GM18498 (cell line): Measurements from ENCODE around the gene ADAP1.

ENCODE experiments used
- ATAC-seq: cut with Tn5 transposase; IDR thresholded peaks from one replicate; pipeline ENCODE4 v1.9.1; 2021; ENCODE audit warnings: mild to moderate bottlenecking, moderate library complexity; ENCODE audit not compliant: unreplicated experiment

ADAP1 gene

DNA sequence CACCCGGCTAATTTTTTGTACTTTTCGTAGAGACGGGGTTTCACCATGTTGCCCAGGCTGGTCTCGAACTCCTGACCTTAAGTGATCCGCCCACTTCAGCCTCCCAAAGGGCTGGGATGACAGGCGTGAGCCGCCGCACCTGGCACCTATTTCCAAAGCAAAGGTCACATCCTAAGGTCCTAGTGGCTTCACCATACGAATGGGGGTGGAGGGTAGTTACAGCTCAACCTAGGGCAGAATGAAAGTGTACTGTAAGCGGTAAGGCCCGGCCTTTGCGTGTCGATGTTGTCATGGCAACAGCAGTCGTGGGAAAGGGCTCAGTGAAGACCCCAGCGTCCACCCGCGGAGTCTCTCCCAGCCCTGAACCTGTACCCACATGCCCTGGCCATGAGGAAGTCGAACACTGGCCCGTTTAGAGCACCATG is 22.4 kb upstream of the ADAP1 start:
- no peak for ATAC-seq

DNA sequence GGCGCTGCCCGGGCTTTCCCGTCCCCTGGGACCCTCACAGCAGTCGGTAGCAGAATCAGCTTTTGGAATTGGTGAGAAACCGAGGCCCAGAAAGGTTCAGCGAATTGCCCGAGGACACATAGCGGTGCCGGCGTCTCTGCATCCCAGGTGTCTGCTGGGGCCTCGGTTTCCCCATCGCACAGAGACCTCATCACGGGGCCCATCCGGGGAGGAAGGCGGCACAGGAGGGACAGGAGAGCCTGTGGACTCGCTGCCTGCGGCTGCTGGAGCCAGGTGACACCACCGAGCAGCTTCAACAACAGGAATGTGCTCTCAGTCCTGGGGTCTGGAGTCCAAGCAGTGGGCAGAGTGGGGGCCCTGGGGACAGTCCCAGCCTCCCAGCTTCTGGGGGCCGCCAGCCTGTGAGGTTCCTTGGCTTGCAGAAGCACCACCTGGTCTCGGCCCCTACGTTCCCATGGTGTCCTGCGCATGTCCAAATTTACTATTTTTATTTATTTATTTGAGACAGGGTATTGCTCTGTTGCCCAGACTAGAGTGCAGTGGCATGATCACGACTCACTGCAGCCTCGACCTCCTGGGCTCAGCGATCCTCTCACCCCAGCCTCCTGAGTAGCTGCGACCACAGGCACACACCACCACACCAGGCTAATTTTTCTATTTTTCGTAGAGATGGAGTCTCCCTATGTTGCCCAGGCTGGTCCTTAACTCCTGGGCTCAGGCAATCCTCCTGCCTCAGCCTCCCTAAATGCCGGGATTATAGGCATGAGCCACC is 21.4 kb upstream of the ADAP1 start:
- ATAC-seq: no peak

DNA sequence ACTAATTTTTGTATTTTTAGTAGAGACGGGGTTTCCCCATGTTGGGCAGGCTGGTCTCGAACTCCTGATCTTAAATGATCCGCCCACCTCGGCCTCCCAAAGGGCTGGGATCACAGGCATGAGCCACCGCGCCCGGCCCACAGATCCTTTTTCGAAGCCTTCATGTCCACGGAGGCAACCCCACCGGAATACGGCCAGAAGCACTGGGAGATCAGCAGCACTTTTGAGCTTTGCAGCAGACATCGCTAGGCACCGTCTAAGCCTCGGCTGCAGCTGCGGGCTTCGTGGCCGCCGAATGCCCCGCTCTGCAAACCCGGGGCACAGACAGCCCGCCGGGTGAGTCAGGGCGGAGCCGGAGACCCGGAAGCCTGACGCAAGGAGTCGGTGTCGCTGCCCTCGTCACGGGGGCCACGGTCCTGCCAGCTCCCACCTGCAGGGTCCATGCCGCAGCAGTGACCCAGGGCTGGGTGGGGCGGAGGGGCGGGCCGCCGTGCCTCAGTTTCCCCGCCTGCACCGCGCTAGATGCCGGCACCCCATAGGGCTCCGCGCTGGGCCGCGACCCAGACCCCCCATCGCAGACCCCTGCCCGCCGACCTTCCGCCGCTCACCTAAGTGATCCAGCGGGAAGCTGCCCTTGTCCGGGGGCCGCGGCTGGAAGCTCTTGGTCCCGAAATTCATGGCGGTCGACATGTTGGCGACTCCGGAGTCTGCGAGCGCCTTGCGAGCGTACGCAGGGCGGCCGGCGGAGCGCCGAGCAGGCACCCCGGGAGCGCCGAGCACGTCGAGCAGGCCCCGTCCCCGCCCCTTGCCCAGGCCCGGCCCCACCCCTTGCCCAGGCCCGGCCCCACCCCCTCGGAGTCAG is 20.6 kb upstream of the ADAP1 start, which contains the start of gene COX19:
TSS of gene COX19 (minus strand) at position 730 of the 862 bp plus-strand sequence. CDS start at position 690, 40 bp downstream.
- peak; percentile 81 for ATAC-seq

DNA sequence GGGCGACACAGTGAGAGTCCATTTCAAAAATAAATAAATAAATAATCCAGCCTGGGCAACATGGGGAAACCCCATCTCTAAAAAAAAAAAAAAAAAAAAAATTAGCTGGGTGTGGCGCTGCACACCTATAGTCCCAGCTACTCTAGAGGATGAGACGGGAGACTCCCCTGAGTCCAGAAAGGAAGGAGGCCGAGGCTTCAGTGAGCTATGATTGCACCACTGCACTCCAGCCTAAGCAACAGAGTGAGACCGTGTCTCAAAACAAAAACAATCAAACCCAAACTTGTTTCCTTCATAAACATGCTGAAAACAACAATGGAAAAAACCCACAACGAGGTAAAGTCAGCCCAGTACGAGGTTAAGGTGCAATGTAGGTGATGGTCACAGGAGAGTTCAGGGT is 19.7 kb upstream of the ADAP1 start:
- no peak for ATAC-seq

DNA sequence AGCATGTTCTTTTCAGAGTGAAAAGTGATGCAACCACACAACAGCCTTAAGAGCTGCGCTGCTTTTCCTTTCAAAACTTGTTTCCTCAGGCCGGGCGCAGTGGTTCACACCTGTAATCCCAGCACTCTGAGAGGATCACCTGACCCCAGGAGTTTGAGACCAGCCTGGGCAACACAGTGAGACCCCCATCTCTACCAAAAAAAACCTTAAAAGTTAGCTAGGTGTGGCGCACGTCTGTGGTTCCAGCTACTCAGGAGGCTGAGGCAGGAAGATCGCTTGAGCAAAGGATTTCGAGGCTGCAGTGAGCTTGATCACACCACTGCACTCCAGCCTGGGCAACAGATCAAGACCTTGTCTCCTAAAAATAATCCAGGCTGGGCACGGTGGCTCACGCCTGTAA is 18.8 kb upstream of the ADAP1 start:
- ATAC-seq: no peak

DNA sequence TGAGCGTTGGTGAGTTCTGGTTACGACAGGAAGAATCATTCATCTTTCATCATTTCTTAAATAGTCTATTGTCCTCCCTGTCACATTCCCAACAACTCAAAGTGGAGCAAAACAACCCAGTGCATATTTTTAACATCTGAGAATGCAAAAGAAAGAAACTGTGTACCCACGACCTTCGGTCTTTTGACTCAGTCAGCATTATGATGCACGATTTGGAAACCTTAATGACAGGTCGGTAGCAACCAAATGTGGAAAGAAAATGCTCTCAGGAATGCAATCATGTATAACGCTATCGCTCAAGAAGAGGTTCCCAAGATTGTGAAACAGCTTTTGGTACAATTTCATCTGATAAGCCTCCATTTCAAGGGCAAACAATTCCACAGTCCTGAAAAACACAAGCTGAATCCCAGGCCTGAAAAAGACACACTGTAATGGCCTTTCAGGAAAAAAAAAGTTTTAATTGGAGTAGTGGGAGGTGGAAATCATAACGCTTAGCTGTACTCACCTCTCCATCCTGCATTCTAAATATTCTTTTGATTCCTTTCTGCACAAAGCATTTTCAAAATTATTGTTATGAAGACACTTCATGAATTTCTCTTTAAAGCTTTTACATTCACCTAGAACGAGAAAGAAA is 18.3 kb upstream of the ADAP1 start:
- no peak for ATAC-seq

DNA sequence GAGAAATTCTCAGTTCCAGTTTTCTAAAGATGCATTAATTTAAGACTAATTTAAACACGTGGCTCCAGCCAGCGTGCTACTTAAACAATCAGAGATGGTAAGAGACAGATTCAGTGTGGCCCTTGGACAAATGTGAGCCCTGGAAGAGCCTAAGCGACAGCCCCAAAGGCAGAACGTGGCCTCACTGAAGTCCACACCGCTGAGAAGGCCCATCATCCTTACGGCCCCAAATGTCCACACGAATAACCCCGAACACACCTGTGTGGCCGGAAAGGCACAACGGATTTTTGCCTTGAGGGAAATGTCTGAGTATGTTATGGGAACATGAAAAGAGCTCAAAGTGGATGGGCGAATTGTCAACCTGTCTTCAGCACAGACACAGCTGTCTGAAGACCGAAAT is 17.6 kb upstream of the ADAP1 start:
- ATAC-seq: no peak

DNA sequence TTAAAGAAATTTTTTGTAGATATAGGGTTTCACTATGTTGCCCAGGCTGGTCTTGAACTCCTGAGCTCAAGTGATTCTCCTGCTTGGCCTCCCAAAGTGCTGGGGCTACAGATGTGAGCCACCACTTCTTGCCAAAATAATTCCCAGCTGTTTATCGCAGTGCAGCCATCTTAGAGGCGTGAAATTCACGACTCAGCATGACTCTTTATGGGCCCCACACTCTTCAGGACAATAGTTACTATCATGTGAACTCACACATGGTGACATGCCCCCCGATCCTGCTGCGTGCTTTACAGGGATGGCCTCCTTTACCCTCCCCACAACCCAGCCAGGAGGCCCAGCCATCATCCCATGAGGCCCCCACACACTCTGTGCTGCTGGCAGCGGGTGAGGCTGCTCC is 16.3 kb upstream of the ADAP1 start:
- ATAC-seq: no peak

DNA sequence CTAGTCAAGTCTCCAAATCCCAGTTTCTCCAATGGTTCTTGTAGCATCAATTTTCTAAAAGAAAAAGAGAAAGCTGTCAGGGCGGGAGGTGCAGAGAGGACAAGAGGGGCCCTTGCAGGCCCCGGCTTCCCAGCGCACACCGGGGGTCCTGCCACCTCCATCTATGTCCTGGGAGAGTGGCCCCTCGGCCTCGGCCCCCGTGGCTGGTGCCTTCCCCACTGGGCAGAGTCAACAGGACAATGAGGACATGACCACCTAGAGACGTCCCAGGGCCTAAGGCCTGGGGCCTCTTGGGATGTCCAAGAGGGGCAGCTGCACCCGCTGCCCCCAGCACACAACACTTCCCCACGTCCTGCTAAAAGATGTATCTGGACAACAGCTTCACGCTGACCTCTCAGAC is 14.9 kb upstream of the ADAP1 start:
- ATAC-seq: no peak

DNA sequence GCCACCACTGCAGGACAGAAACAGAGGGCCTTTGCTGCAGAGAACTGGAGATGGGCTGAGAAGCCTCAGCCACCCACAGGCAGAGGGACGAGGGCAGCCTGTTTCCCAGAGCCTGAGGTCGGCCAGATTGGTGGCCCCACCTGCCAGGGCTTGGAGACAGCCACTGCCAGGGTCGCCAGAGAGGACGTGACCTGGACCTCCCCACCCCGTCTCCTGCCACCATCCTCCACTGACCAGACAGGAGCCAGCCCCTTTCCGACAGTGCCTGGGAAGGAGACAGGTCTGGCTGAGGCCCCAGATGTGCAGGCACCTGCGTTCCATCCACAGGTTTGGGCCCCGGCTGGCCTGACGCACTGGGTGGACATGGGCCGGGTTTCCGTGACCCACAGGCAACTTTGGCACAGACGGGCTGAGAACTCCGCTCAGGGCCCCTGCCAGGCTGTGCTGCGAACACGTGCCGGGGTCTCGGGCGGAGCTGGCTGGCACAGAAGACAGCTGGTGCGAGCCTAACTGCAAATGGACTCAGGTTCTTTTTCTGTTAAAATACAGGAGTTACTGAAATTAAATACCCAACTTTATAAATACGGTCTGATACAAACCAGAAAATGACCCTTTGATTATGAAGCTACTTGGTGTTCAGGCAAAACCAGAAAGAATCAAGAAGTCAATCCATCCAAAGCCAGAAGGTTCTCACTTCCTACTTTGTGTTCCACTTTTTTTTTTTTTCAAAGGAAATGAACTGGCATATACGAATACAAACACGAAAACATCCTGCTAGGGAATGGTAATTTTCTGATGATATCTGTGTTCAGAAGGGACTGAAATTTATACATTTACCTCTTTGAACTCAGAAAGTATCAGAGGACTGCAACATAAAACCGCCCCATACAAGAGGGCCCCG is 14.0 kb upstream of the ADAP1 start:
- ATAC-seq: no peak

DNA sequence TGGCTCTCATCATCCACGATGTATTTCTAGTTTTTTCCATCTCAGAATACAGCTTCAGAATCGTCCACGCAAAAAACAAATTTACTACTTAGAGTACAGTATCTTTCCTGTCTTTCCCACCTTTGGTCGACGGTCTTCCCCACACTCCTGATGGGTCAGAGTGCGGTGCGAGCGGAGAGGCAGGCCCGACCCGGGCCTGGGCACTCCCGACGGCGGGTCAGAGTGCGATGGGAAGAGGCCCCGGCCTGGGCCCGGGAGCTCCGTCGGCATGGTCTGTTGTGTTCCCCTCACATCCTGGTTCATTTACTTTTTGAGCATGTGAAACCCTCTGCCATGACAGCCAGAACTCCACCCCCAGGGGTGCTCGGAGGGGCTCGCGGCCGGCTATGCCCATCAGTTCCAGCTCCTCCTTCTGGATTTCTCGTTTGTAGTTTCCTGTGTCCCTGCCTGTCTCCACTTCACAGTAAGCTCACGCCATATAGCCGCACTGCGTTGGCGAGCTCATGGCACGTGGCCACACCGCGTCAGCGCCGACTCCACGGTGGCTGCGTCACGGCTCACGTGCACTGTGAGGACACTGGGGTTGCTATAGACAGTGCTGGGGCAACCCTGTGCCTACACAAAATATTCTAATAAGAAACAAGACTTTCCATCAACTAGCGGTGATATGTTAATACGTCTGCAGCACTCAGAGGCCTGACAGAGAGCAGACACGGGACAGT is 13.0 kb upstream of the ADAP1 start:
- ATAC-seq: no peak

DNA sequence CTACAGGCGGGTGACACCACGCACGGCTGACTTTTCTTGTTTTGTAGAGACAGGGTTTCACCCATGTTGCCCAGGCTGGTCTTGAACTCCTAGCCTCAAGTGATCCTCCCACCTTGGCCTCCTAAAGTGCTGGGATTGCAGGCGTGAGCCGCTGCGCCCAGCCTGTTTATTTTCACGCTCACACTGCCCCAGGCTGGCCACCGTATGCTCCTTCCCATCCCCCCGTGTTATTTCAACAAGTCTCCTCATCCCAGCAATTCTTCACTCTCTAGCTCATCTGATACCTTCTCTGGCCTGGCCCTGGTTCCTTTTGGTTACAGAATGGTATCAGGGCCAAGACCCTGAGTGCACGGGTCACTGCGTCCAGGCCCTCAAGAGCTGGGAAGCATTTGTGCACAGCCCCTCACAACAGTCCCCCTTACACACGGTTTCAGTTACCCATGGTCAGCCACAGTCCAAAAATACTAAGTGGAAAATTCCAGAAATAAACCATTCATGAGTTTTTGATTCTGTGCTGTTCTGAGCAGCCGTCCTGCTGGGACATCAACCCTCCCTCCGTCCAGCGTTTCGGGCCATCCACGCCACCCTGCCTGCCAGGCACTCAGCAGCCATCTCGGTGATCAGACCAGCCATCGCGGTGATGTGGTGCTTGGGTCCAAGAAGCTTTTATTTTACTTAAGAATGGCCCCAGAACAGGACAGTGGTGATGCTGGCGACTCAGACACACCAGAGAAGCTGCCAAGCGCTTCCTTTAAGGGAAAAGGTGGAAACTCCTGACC is 12.0 kb upstream of the ADAP1 start:
- no peak for ATAC-seq

DNA sequence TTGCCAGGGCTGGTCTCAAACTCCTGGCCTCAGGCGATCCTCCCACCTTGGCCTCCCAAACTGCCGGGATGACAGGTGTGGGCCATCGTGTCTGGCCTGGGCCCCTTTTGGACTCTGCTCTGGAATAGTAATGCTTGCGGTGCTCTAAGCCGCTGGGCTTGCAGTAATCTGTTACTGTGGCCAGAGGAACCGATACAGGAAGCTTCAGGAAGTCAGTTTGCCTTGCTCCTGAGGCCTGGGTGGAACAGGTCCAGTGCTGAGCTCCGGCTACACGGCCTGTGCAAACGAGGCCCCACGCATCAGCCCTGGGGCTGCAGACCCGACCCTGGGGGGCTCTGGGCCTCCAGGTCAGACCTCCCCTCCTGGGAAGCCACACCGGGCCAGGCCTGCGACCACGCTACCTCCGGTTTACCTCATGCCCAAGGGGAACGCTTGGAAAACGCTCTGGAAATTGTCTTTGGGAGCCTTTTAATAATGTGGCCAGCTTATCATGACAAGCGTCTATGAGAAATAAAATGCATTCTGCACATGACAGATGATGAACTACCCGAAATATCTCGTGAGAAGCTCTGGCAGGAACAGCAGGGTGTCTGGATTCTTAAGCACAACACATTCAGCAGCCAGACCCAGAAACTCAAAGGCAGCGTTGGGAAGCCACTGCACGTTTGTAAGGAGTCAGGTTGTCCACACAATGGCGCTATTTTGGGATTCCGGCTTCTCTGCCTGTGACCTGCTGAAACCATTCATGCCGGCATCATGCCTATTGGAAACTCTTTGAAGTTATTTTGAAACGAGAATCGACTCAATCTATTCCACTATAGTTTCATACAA is 10.1 kb upstream of the ADAP1 start:
- no peak for ATAC-seq

DNA sequence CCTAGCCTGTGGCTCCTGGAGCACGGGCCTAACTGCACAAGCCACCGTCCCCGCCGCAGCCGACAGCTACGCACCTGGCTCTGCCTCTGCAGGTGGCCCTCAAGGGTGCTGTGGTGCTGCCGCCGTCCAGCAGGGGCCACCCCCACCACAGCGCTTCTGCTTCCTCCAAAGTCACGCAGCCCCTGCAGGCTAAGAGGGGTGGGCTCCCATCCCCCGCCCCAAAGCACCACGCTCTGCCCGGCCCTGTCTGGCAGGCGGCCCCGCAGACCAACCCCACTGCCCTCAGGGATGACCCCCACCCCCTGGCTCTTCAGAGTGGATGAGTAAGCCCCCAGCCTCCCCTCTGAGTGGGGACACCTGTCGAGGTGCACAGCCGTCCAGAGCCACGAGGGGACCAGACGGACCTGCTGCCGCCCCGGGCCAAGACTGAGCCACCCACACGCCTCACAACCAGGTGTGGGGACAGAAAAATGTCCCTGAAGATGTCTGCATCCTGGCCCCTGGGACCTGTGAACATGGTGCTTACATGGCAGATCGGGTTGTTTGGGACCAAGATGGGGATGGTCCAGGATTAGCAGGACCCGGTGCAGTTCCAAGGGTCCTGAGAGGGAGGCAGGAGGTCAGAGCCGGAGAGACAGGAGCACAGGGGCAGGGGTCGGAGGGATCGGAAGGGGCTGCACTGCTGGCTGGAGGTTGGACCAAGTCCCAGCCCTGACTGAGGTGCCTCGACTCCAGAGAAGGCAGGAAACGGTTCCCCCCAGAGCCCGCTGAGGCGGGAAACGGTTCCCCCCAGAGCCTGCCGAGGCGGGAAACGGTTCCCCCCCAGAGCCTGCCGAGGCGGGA is 9.0 kb upstream of the ADAP1 start:
- ATAC-seq: no peak

DNA sequence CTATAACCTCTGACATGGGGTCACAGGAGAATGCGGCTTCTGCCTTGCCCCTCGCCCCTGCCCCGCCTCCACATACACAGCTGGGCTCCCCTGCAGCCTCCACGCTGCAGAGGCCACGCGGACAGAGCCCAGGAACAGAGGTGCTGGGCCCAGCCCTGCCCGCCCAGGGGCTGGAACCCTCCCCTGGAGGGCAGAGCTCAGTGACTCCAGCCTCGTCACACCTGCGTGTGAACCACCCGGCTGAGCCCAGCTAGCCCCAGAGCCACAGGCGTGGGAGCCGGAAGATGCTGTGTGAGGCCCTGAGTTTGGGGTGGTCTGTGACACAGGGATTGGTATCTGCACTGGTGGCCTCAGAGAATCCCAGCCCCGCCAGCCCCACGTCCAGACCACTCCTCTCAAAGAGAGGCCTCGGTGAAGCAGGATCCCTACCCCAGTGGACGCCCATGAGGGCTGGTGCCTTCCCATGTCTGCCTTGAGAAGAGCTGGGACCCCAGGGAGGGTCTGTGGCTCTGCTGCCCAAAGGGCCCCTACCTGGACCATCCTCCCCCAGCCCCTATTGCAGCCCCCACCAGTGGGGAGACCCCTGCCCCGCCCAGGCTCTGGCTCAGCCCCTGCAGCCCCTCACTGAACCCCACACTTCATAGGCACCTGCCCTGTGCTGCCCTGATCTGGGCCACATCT is 8.1 kb upstream of the ADAP1 start:
- ATAC-seq: no peak

DNA sequence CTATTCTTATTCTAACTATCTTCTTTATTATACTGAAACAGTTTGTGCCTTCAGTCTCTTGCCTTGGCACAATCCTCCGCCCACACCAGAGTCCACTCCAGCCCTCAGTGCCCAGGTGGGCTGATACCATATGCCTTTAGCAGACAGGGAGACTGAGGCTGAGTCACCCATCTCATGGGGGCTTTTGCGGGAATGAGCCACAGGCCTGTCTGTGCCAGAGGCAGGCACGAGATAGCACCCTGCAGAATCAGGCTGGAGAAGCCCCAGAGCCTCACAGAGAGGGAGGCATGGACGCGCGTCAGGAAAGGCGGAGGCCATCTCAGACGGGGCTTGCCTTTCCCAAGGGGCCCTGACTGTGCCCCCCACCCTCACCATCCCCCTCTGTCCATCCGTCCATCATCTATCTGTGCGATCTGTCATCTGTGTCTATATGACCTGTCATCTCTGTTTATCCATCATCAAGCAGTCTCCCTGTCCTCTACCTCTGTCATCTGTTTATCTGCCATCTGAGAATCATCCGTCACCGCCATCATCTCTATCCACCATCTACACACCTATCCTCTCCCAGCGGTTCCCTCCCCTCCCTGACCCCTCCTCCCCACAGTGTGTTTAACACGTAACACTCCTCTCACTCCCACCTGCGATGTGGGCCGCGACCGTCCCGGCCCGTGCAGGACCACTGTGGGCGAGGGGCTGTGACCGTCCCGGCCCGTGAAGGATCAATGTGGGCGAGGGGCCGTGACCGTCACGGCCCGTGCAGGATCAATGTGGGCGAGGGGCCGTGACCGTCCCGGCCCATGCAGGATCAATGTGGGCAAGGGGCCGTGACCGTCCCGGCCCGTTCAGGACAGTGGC is 7.3 kb upstream of the ADAP1 start:
- no peak for ATAC-seq
